ENCODE data around the gene FAM181B.

FAM181B gene

GRCh38 chr11:82680252-82680651 is 53.4 kb downstream of the FAM181B start:
- no peak for DNase-seq
